Activated T-cell treated with anti-CD3 and anti-CD28 coated beads, Interleukin-2, amount 50 U/mL, for 72 hours (primary cell): Measurements from ENCODE around the gene ANKRD9. TPM values are rescaled to one million over a fixed set of nuclear protein-coding genes. Genes with fewer than 3 reads are reported as not detected.
"Not testable (repeated sequence)": the region's sequence is repeated elsewhere in the genome, so short reads cannot be mapped to it uniquely, and the experiment has no call there.

Source experiments
- ATAC-seq, 2 donors: fragments of 150-1000 bp; cut with Tn5 transposase; replicated peaks in 1 of 2; 2 replicates each; pipeline ENCODE4 v1.10.0; 2021; ENCODE audit warnings: moderate library complexity in 2 of 2, mild to moderate bottlenecking in 1 of 2
- DNase-seq, 2 donors: peaks; one replicate each; pipeline ENCODE4 v3.0.0; 2021 to 2022; ENCODE audit warnings: mixed read lengths in 1 of 2
- H3K27ac Mint-ChIP-seq: one replicate; pipeline ENCODE4 v1.8.0; 2022; ENCODE audit warnings: mild to moderate bottlenecking, moderate library complexity, mixed read lengths
- H3K27me3 Mint-ChIP-seq: one replicate; pipeline ENCODE4 v1.8.0; 2022; ENCODE audit warnings: low read depth, mixed read lengths
- H3K36me3 Mint-ChIP-seq, 2 donors: one replicate each; pipeline ENCODE4 v1.8.0; 2022; ENCODE audit warnings: mixed read lengths in 2 of 2, mild to moderate bottlenecking in 1 of 2; ENCODE audit not compliant: insufficient read depth in 2 of 2
- H3K4me1 Mint-ChIP-seq: one replicate; pipeline ENCODE4 v1.8.0; 2022; ENCODE audit warnings: low read depth, mixed read lengths
- H3K4me3 Mint-ChIP-seq, 2 donors: one replicate each; pipeline ENCODE4 v1.8.0; 2022; ENCODE audit warnings: mild to moderate bottlenecking in 2 of 2, mixed read lengths in 2 of 2, moderate library complexity in 2 of 2
- H3K9me3 Mint-ChIP-seq, 2 donors: one replicate each; pipeline ENCODE4 v1.8.0; 2022; ENCODE audit warnings: mixed read lengths in 2 of 2
- total RNA-seq, 2 donors: library from RNA; stranded (reverse); gene quantifications; one replicate each; pipeline ENCODE4 v1.2.3, GENCODE V29; 2022

ANKRD9 gene
- total RNA-seq, 2 donors from 2014 or later = 3.2 to 4.5 TPM

DNA sequence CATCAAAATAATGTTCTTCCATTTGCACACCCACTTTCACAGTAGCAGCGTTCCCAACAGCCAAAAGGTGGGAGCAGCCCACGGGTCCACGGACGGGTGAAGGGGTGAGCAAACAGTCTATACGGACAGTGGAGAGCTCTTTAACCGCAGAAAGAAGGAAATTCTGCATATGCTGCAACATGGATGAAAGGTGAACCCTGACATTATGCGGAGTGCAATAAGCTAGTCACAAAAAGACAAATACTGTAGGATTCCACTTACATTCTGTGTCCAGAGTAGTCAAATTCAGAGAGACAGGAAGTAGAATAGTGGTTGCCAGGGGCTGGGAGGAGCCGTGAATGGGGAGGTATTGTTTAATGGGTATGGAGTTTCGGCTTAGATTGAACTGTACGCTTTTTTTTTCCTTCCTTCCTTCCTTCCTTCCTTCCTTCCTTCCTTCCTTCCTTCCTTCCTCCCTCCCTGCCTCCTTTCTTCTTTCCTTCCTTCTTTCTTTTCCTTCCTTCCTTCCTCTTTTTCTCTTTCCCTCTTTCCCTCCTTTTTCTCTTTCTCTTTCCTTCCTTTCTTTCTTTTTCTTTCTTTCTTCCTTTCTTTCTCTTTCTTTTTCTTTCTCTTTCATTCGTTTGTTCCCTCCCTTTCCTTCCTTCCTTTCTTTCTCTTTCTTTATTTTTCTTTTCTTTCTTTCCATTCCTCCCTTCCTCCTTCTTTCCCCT, 15.8 kb upstream of the ANKRD9 start:
- ATAC-seq (peak; percentile 5 to 20), DNase-seq (peak in 1 of 2 donors; percentile 38)
- no peaks in the 10 kb centered on the region for H3K36me3 Mint-ChIP-seq
- no peaks in the 10 kb centered on the region for H3K9me3 Mint-ChIP-seq
- H3K4me3 Mint-ChIP-seq = peak overlapping the region; percentile 89 to 93
- H3K27me3 Mint-ChIP-seq = peaks cover 8% of the 10 kb centered on the region
- H3K27ac Mint-ChIP-seq = peak overlapping the region; percentile 79
- H3K4me1 Mint-ChIP-seq = peaks cover 29% of the 10 kb centered on the region

DNA sequence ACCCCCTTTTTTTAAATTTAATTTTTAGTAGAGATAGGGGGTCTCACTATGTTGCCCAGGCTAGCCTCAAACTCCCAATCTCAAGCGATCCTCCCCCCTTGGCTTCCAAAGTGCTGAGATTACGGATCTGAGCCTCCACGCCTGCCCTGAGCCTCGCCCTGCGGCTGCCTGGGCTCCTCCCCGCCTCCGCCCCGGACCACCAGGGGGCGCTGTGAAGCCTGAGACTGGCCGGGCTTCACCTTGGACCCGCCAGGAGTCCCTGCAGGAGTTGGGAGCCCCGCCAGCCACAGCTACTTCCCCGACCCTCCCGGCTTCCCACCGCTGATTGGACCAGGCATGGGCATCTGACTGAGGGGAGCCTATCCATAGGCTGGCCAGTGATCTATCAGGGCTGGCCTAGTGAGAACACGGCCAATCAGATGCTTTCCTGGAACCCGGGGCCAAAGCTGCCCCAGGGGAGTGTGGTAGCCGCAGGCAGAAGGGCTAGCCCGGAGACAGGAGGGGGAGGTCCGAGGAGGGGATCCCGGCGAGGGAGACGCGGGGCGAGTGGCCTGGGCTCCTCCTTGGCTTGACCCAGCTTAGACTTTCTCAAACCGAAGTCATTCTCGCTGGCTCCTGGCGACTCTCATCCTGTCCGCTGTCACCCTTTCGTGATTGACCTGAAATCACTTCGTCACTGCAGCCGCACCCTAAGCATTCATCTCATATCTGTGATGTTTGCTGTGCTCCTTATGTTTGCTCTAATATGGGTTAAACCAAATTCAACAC, 15.1 kb upstream of the ANKRD9 start:
- peak overlapping the region; percentile 79 for H3K27ac Mint-ChIP-seq
- peaks cover 29% of the 10 kb centered on the region for H3K4me1 Mint-ChIP-seq
- peak; percentile 97 to 98 for ATAC-seq
- no peaks in the 10 kb centered on the region for H3K9me3 Mint-ChIP-seq
- H3K4me3 Mint-ChIP-seq = peak overlapping the region; percentile 89 to 93
- no peaks in the 10 kb centered on the region for H3K36me3 Mint-ChIP-seq
- peak; percentile 96 to 99 for DNase-seq
- peaks cover 8% of the 10 kb centered on the region for H3K27me3 Mint-ChIP-seq

DNA sequence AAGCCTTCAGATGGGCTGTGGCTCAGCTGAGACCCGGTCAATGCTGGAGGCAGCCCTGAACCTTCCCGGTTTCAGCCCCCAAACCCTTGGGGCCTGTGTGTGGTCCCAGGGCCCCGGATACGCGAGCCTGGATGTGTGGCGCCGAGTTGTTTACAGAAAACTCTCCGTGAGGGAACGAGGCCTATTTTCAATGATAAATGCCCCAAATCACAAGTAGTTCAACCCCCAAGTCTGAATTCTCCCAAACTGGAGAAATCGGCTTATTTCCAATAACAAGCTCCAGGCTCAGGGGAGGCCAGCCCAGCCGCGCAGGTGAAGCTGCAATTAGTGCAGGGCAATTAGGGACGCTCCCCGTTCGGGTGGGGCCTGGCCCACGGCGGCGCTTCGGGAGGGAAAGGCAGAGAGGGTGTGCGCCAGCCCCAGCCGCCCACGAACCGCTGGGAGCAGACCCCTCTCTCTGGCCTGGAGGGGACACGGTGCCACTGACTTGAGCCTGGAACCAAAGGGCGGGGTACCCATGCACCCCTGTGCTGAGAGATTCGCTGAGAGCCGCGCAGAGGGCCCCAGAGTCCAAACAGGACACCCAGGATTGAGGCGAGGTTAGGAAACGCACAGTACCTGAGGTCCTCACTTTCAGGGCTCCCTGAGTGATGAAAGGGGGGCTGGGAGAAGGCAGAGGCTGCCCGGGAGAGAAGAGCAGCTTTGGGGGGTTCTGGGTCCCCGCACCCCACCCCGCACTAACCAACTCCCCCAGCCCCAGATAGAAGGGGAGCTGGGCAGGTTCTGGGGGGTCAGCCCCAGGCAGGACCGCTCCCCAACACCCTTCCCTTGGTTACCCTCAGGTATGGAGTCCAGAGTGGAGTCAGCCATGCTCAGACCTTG, 14.2 kb upstream of the ANKRD9 start:
- Mint-ChIP-seq H3K27ac (peak overlapping the region; percentile 94), H3K4me3 (peak overlapping the region; percentile 71 to 89), H3K4me1 (peaks cover 29% of the 10 kb centered on the region), H3K36me3 (no peaks in the 10 kb centered on the region), H3K27me3 (peaks cover 8% of the 10 kb centered on the region), H3K9me3 (no peaks in the 10 kb centered on the region)
- peak; percentile 0 for ATAC-seq
- no peak for DNase-seq

DNA sequence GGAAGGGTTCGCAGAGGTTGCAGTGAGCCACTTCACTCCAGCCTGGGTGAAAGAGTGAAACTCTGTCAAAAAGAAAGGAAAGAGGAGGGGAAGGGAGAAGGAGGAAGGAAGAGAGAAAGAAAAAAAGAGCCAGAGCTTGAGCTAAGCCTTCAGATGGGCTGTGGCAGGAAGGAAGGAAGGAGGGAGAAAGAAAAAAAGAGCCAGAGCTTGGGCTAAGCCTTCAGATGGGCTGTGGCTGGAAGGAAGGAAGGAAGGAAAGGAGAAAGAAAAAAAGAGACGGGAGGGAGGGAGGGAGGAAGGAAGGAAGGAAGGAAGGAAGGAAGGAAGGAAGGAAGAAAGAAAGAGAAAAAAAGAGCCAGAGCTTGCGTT, 13.6 kb upstream of the ANKRD9 start:
- DNase-seq (no peak), ATAC-seq (no peak)
- H3K9me3 Mint-ChIP-seq = no peaks in the 10 kb centered on the region
- peaks cover 29% of the 10 kb centered on the region for H3K4me1 Mint-ChIP-seq
- H3K36me3 Mint-ChIP-seq = no peaks in the 10 kb centered on the region
- H3K27me3 Mint-ChIP-seq = peaks cover 12% of the 10 kb centered on the region
- peak overlapping the region; percentile 71 to 89 for H3K4me3 Mint-ChIP-seq
- peak overlapping the region; percentile 94 for H3K27ac Mint-ChIP-seq

DNA sequence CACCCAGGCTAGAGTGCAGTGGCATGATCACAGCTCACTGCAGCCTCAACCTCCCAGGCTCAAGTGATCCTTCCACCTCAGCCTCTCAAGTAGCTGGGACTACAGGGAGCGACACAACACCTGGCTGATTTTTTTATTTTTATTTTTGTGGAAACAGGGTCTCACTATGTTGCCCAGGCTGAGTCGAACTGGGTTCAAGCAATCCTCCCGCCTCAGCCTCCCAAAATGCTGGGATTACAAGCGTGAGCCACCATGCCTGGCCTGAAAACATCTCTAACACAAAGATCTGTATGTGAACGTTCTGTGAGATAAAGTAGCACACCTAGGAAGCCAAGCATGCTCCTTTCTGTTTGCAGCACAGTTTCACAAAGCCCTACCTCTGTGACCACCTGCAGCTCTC, 10.1 kb upstream of the ANKRD9 start:
- DNase-seq, H3K4me3 Mint-ChIP-seq, H3K36me3 Mint-ChIP-seq, ATAC-seq, H3K27ac Mint-ChIP-seq, H3K9me3 Mint-ChIP-seq: not testable (repeated sequence)
- Mint-ChIP-seq H3K27me3 (peaks cover 26% of the 10 kb centered on the region), H3K4me1 (peaks cover 20% of the 10 kb centered on the region)

DNA sequence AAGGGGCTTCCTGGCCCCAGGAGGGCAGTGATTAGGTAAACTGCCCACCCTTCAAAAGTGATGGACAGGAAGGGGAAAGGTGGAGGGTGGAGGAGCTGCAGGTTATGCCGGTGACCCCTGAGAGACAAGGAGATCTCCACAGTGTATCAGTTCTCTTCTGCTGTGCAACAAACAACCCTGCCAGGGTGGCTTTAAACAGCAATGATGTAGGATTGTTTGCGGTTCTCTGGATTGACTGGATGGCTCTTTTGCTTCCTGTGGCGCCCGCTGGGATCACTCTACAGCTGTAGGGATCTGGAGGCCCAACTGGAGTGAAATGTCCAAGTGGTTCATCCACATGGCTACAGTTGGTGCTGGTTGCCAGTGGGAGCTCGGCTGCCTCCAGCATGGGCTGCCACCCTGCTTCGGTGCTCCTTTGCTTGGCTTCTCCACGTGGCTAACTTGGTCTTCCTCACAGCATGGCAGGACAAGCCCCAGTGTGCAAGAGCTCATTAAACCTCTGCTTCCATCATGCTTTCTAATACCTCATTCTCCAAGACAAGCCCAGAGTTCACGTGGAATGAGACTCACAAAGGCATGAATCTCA, 8.6 kb upstream of the ANKRD9 start:
- Mint-ChIP-seq H3K27me3 (peaks cover 23% of the 10 kb centered on the region), H3K36me3 (no peaks in the 10 kb centered on the region), H3K9me3 (no peaks in the 10 kb centered on the region), H3K4me3 (peak overlapping the region in 1 of 2 donors; percentile 81), H3K27ac (no peak overlapping the region), H3K4me1 (peaks cover 11% of the 10 kb centered on the region)
- ATAC-seq (no peak), DNase-seq (no peak)

DNA sequence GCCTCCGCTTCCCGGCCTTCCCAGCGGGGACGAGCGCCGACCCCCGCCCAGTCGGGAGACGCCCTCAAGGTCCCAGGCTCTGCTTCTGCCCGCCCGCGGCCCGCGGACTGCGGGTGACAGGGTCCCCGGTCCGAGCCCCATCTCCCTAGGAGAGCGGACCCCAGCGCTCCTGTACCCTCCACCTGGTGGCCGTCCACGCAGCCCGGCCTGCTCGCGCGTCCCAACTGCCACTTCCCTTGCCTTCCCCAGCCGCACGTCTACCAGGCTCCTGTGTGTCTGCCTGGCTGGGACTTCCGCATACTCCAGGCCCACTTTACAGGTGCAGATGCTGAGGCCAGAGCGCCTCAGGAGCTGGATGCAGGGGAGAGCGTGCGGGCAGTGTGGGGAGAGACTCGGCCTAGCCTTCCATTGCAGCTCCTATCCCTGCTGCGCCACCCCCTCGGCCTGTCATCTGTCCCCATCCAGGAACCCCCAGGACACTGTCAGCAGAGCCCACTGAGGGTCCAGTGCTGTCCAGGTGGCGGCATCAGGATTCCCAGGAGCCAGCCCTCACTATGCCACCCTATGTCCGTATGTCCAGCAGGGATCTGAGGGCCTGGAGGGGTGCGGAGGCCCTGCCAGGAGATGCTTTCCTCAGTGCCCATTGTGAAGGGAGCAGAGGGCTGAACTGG, 8.0 kb upstream of the ANKRD9 start:
- H3K4me3 Mint-ChIP-seq = peak overlapping the region; percentile 81 to 84
- peak overlapping the region; percentile 46 for H3K27ac Mint-ChIP-seq
- H3K36me3 Mint-ChIP-seq = no peaks in the 10 kb centered on the region
- peaks cover 18% of the 10 kb centered on the region for H3K27me3 Mint-ChIP-seq
- no peaks in the 10 kb centered on the region for H3K9me3 Mint-ChIP-seq
- ATAC-seq (peak; percentile 10 to 17), DNase-seq (no peak)
- peaks cover 5% of the 10 kb centered on the region for H3K4me1 Mint-ChIP-seq

DNA sequence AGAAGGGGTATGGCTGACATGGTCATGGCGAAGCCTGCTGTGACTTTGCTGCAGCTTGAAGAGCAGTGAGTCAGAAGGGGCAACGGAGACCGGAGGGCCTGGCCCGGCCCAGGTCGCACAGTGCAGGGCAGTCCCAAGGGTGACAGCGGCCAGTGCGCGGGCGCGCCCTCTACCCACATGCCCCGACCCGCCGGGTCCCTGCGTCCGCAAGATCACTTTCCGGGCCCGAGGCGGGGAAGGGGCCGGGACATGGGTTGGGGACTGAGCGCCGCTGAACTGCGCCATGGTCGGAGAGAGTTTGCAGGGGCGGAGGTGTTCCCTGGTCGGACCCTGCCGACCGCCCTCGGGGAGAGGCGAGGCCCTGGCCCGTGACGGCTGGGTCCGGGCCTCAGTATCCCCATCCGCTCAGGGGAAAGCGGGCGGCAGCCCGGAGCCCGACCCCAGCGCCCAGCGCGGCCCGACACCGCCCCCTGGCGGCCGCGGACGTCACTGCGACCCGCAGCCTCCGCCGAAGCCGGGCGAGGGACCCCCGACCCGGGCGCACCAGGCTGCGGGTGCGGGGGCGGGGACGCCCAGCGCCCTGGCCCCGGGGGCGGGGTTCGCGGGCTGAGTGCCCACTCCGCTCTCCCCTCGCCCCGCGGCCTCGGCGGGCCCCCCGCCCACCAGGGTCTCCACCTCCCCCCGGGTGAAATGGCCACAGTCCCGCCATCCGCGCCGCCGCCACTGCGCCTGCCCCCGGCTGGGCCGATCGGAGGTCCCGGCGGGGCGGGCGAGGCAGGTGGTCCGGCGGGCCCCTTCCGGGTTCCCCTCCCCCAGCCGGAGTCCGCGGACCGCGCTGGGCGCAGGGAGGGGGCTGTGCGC, 7.2 kb upstream of the ANKRD9 start:
- DNase-seq (peak; percentile 67 to 83), ATAC-seq (peak; percentile 83)
- peaks cover 4% of the 10 kb centered on the region for H3K4me1 Mint-ChIP-seq
- H3K36me3 Mint-ChIP-seq = no peaks in the 10 kb centered on the region
- peak overlapping the region; percentile 86 to 87 for H3K4me3 Mint-ChIP-seq
- H3K27ac Mint-ChIP-seq = peak overlapping the region; percentile 75
- no peaks in the 10 kb centered on the region for H3K9me3 Mint-ChIP-seq
- peaks cover 18% of the 10 kb centered on the region for H3K27me3 Mint-ChIP-seq

DNA sequence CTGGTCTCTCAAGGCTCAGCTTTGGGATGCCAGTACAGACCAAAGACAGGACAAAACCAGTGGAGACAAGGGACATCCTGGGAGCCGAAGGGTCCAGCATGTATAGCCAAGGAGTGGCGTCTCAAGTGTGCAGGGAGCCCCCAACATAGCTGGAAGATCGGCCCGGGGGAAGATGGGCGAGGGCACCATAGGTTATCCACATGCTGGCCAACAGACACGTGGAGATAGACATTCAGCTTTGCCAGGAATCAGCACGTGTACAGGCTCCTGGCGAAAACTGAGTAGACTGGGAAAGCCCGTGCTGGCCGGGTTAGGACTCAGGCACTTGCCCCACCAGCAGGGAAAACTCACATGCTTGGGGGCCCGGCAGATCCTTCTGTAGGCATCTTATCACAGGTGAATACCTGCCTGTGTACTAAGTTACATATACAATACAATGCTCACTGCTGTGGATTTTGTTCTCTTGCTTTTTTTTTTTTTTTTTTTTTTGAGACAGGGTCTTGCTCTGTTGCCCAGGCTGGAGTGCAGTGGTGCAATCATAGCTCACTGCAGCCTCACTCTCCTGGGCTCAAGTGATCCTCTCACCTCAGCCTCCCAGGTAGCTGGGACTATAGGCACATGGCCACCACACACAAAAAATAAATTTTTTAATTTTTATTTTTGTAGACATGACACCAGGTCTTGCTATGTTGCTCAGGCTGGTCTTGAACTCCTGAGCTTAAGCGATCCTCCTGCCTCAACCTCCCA, 5.6 kb upstream of the ANKRD9 start:
- no peaks in the 10 kb centered on the region for H3K36me3 Mint-ChIP-seq
- H3K4me3 Mint-ChIP-seq = no peak overlapping the region
- H3K4me1 Mint-ChIP-seq = peaks cover 12% of the 10 kb centered on the region

DNA sequence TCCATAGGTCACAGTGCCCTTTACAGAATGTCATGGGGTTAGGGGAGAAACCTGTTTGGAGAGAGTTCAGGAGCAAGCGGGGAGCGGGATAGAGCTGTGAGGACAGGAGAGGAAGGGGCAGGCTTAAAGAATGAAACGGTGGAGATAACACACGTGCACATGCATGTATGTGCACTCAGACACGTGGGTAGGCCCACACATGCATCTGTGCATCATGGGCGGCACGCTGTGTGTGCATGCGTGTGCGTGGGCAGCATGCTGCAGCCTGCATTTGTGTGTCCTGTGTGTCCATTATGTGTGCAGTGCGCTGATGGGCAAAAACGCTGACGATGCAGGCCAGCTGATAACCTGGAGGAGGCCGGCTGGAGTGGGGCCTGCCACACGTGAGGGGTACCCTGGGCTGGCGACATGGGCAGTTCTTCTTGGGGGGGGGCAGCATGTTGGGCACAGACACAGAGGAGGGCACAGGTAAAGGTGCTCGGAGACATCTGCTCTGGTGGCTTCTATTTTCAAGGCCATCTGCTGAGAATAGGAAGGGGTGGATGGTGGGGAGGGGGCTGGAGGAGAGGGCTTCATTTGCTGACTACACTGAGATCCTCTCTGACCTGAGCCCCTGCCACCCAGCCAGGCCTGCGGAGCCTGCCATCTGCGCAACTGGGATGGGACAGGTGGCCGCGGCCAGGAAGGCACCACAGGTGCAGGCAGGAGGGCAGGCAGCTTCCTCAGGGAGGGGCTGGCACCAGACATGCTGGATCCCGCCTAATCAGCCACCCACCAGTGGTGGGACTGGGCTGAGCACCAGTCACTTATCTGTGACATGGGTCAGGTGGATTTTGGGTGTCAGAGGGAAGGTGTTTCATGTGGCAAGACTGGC, 4.6 kb upstream of the ANKRD9 start:
- Mint-ChIP-seq H3K4me3 (no peak overlapping the region), H3K36me3 (no peaks in the 10 kb centered on the region)

More for the DNA sequence above, 5.6 kb upstream of the ANKRD9 start:
- no peak for ATAC-seq
- no peak for DNase-seq
- no peak overlapping the region for H3K27ac Mint-ChIP-seq
- peaks cover 18% of the 10 kb centered on the region for H3K27me3 Mint-ChIP-seq
- H3K9me3 Mint-ChIP-seq = no peaks in the 10 kb centered on the region

More for the DNA sequence above, 4.6 kb upstream of the ANKRD9 start:
- Mint-ChIP-seq H3K9me3 (no peaks in the 10 kb centered on the region), H3K27ac (no peak overlapping the region), H3K27me3 (peaks cover 18% of the 10 kb centered on the region), H3K4me1 (peaks cover 12% of the 10 kb centered on the region)
- ATAC-seq (no peak), DNase-seq (no peak)
